Transverse colon (tissue), 4 donors: ENCODE data around the gene EID1. TPM values are rescaled to one million over a fixed set of nuclear protein-coding genes. Genes with fewer than 3 reads are reported as not detected.

ENCODE experiments used
- DNase-seq: peaks from one replicate; pipeline ENCODE4 v3.0.0-alpha.2; 2019
- H3K27ac ChIP-seq, 4 donors: fragments of 200-600 bp; sonication (generic); 2 replicates each; pipeline ENCODE4 v1.5.1; 2016 to 2018; ENCODE audit warnings: inconsistent platforms in 4 of 4
- H3K27me3 ChIP-seq: fragments of 200-600 bp; sonication (generic); 2 replicates; pipeline ENCODE4 v1.5.1; 2017; ENCODE audit warnings: inconsistent platforms
- H3K36me3 ChIP-seq, 4 donors: fragments of 200-600 bp; sonication (generic); 2 replicates each; pipeline ENCODE4 v1.5.1; 2017 to 2019; ENCODE audit warnings: inconsistent platforms in 4 of 4
- H3K4me1 ChIP-seq, 4 donors: fragments of 200-600 bp; sonication (generic); 2 replicates each; pipeline ENCODE4 v1.5.1; 2017 to 2020; ENCODE audit warnings: inconsistent platforms in 4 of 4
- H3K4me3 ChIP-seq, 4 donors: fragments of 200-600 bp; sonication (generic); 1 replicate in 1 of 4; 2 replicates in 3 of 4; pipeline versions ENCODE4 v1.5.1 to v1.6.1; 2017 to 2019; ENCODE audit warnings: inconsistent platforms in 4 of 4
- H3K9me3 ChIP-seq, 2 donors: fragments of 200-600 bp; sonication (generic); 2 replicates each; pipeline ENCODE4 v1.5.1; 2017 to 2019; ENCODE audit warnings: inconsistent platforms in 2 of 2
- CTCF ChIP-seq, 5 experiments: fragments of 200-600 bp in 3 of 5; fragments of 450-650 bp in 2 of 5; sonication (generic) in 3 of 5; IDR thresholded peaks; 1 replicate in 2 of 5; 2 replicates in 3 of 5; pipeline ENCODE4 v1.5.1; 2016 to 2017; ENCODE audit warnings: antibody characterized with exemption in 5 of 5, inconsistent platforms in 3 of 5, mild to moderate bottlenecking in 2 of 5, moderate library complexity in 1 of 5
- EP300 ChIP-seq: sonication (generic); formaldehyde crosslinking; IDR thresholded peaks from one replicate; pipeline ENCODE4 v1.6.1; 2017; ENCODE audit warnings: antibody characterized with exemption, low read depth
- POLR2A ChIP-seq: fragments of 450-650 bp; IDR thresholded peaks from one replicate; pipeline ENCODE4 v1.6.1; 2016; ENCODE audit warnings: antibody characterized with exemption, mild to moderate bottlenecking, moderate library complexity
- POLR2AphosphoS5 ChIP-seq, 3 donors: sonication (generic); formaldehyde crosslinking; IDR thresholded peaks; one replicate each; pipeline ENCODE4 v1.6.1; 2016; ENCODE audit warnings: antibody characterized with exemption in 3 of 3
- WGBS, 2 donors: methylation state at CpG; one replicate each; pipeline ENCODE4 v1.1.5; 2018; ENCODE audit warnings: low coverage in 1 of 2; 5-methylcytosine and 5-hydroxymethylcytosine counted together
- in situ Hi-C, 4 donors: fragments of 200-750 bp; cut with MboI; loops; one replicate each; pipeline versions ENCODE4 v1.15.0 to v1.15.1; 2017; ENCODE audit warnings: low sequenced_read_pairs in 3 of 4, low pct_ligation_motif_present in 1 of 4, low pct_unique_long_range_greater_than_20kb in 1 of 4
- intact Hi-C: fragments of 100-400 bp; cut with DNase I; formaldehyde crosslinking; loops from one replicate; pipeline ENCODE4 v1.15.1; 2023; ENCODE audit warnings: low total_unique reads
- total RNA-seq, 4 donors: library from RNA; depleted of rRNA; stranded (reverse); fragments of >200 nt; gene quantifications; one replicate each; pipeline ENCODE4 v1.1.0, GENCODE V29; 2016

The EID1 gene
- total RNA-seq, 4 donors from 2014 or later, result 44.5 to 136 (median 101) TPM

- intact Hi-C loops, result no loop called here
- no peak overlapping the region for H3K27ac ChIP-seq
- H3K4me1 ChIP-seq, result no peaks in the 10 kb centered on the region
- no peaks in the 10 kb centered on the region for H3K27me3 ChIP-seq
- TF ChIP-seq CTCF (IDR thresholded peaks at IDR 0.05) (no peak), POLR2A (no peak), POLR2AphosphoS5 (IDR thresholded peaks at IDR 0.05) (no peak), EP300 (no peak)
- no peak for DNase-seq
- H3K9me3 ChIP-seq, result no peaks in the 10 kb centered on the region
- WGBS, 2 donors, result 92% methylated on average over 4 of the region's 4 CpGs; no CpG with 5 or more reads in 1 of the 2 donors
- in situ Hi-C loops, result no loop called here
- no peaks in the 10 kb centered on the region for H3K36me3 ChIP-seq
- no peak overlapping the region for H3K4me3 ChIP-seq
These were observed 35.2 kb downstream of the EID1 start for GRCh38 chr15:48913141-48913540.

GRCh38 chr15:48914717-48915116 lies 36.8 kb downstream of the EID1 start:
- Histone ChIP-seq H3K27me3 (no peaks in the 10 kb centered on the region), H3K36me3 (no peaks in the 10 kb centered on the region), H3K27ac (no peak overlapping the region), H3K4me1 (no peaks in the 10 kb centered on the region), H3K9me3 (no peaks in the 10 kb centered on the region), H3K4me3 (no peak overlapping the region)
- intact Hi-C loops, result no loop called here
- in situ Hi-C loops, result no loop called here
- no peak for TF ChIP-seq EP300
- no peak for TF ChIP-seq CTCF (IDR thresholded peaks at IDR 0.05)
- TF ChIP-seq POLR2AphosphoS5 (IDR thresholded peaks at IDR 0.05), result no peak
- TF ChIP-seq POLR2A, result no peak
- 88 to 96% methylated on average over 3 of the region's 3 CpGs for WGBS, 2 donors
- DNase-seq, result no peak

- Histone ChIP-seq H3K27ac (no peak overlapping the region), H3K36me3 (no peaks in the 10 kb centered on the region), H3K9me3 (no peaks in the 10 kb centered on the region), H3K4me3 (no peak overlapping the region), H3K4me1 (no peaks in the 10 kb centered on the region), H3K27me3 (no peaks in the 10 kb centered on the region)
- in situ Hi-C loops, result no loop called here
- no peak for DNase-seq
- 48 to 72% methylated on average over 2 to 3 of the region's 3 CpGs for WGBS, 2 donors
- TF ChIP-seq POLR2A (no peak), POLR2AphosphoS5 (IDR thresholded peaks at IDR 0.05) (no peak), EP300 (no peak), CTCF (IDR thresholded peaks at IDR 0.05) (no peak)
- intact Hi-C loops, result no loop called here
These were observed 37.9 kb downstream of the EID1 start for GRCh38 chr15:48915861-48916260.

GRCh38 chr15:48916721-48917120 lies 38.8 kb downstream of the EID1 start:
- in situ Hi-C loops, result no loop called here
- H3K36me3 ChIP-seq, result no peaks in the 10 kb centered on the region
- 80% methylated on average over 3 of the region's 3 CpGs; no CpG with 5 or more reads in 1 of the 2 donors for WGBS, 2 donors
- no peak overlapping the region for H3K27ac ChIP-seq
- intact Hi-C loops, result no loop called here
- H3K27me3 ChIP-seq, result no peaks in the 10 kb centered on the region
- H3K9me3 ChIP-seq, result no peaks in the 10 kb centered on the region
- no peak for DNase-seq
- H3K4me3 ChIP-seq, result no peak overlapping the region
- TF ChIP-seq CTCF (IDR thresholded peaks at IDR 0.05) (no peak), EP300 (no peak), POLR2A (no peak), POLR2AphosphoS5 (IDR thresholded peaks at IDR 0.05) (no peak)
- H3K4me1 ChIP-seq, result no peaks in the 10 kb centered on the region
